Gastrocnemius medialis (tissue), 4 donors: ENCODE data around the gene JOSD2.

Source experiments
- CTCF ChIP-seq, 5 experiments: fragments of 450-650 bp in 3 of 5; fragments of 200-600 bp in 2 of 5; sonication (generic) in 2 of 5; IDR thresholded peaks in 4 of 5; conservative IDR thresholded peaks in 1 of 5; 1 replicate in 4 of 5; 2 replicates in 1 of 5; pipeline ENCODE4 v1.5.1; 2016 to 2019; ENCODE audit warnings: antibody characterized with exemption in 5 of 5, mild to moderate bottlenecking in 3 of 5, moderate library complexity in 3 of 5
- POLR2A ChIP-seq, 2 donors: fragments of 450-650 bp; IDR thresholded peaks; one replicate each; pipeline ENCODE4 v1.6.1; 2017; ENCODE audit warnings: antibody characterized with exemption in 2 of 2, mild to moderate bottlenecking in 2 of 2, moderate library complexity in 2 of 2

- no peak for TF ChIP-seq CTCF (IDR thresholded peaks at IDR 0.05 in 4 of 5, conservative IDR thresholded peaks at IDR 0.05 in 1 of 5)
- TF ChIP-seq POLR2A (IDR thresholded peaks at IDR 0.05): no peak
These were observed 40.2 kb upstream of the JOSD2 start for GRCh38 chr19:50551034-50551714.
